Tibial nerve (tissue), 4 donors: ENCODE data around the gene TPPP2. TPM values are rescaled to one million over a fixed set of nuclear protein-coding genes. Genes with fewer than 3 reads are reported as not detected.

Source experiments
- DNase-seq, 2 donors: peaks; one replicate each; pipeline ENCODE4 v3.0.0-alpha.2; 2019; ENCODE audit warnings: low spot score in 2 of 2
- H3K27ac ChIP-seq, 4 donors: fragments of 200-600 bp; sonication (generic) in 3 of 4; one replicate each; pipeline ENCODE4 v1.5.1; 2017 to 2019; ENCODE audit warnings: mild to moderate bottlenecking in 1 of 4
- H3K27me3 ChIP-seq, 2 donors: fragments of 200-600 bp; sonication (generic) in 1 of 2; one replicate each; pipeline versions ENCODE4 v1.5.1 to v1.6.0; 2017 to 2019
- H3K36me3 ChIP-seq, 3 donors: fragments of 200-600 bp; sonication (generic); one replicate each; pipeline ENCODE4 v1.5.1; 2018 to 2019
- H3K4me1 ChIP-seq, 4 donors: fragments of 200-600 bp; sonication (generic) in 3 of 4; one replicate each; pipeline ENCODE4 v1.5.1; 2017 to 2019
- H3K4me3 ChIP-seq, 4 donors: fragments of 200-600 bp; sonication (generic) in 3 of 4; one replicate each; pipeline ENCODE4 v1.5.1; 2017 to 2019; ENCODE audit warnings: mild to moderate bottlenecking in 1 of 4, moderate library complexity in 1 of 4
- H3K9me3 ChIP-seq, 4 donors: fragments of 200-600 bp; sonication (generic) in 3 of 4; one replicate each; pipeline ENCODE4 v1.5.1; 2017 to 2019
- EP300 ChIP-seq, 2 donors: sonication (generic); formaldehyde crosslinking; IDR thresholded peaks; one replicate each; pipeline ENCODE4 v1.6.1; 2017; ENCODE audit warnings: antibody characterized with exemption in 2 of 2, mild to moderate bottlenecking in 1 of 2
- POLR2A ChIP-seq, 2 donors: fragments of 450-650 bp; IDR thresholded peaks; one replicate each; pipeline ENCODE4 v1.6.1; 2017; ENCODE audit warnings: antibody characterized with exemption in 2 of 2, mild to moderate bottlenecking in 2 of 2, moderate library complexity in 2 of 2
- WGBS, 2 donors: methylation state at CpG; one replicate each; pipeline ENCODE4 v1.1.5; 2018; 5-methylcytosine and 5-hydroxymethylcytosine counted together
- total RNA-seq, 4 donors: library from RNA; depleted of rRNA; stranded (reverse); fragments of >200 nt; gene quantifications; one replicate each; pipeline ENCODE4 v1.1.0, GENCODE V29; 2016
- TF ChIP-seq, protein P1 (sequence below), 5 experiments: fragments of 200-600 bp in 3 of 5; fragments of 450-650 bp in 2 of 5; sonication (generic) in 3 of 5; IDR thresholded peaks; one replicate each; pipeline ENCODE4 v1.5.1; 2016 to 2019; ENCODE audit warnings: antibody characterized with exemption in 5 of 5, mild to moderate bottlenecking in 3 of 5, moderate library complexity in 2 of 5

The TPPP2 gene
- total RNA-seq, 4 donors from 2014 or later, result not detected

DNA sequence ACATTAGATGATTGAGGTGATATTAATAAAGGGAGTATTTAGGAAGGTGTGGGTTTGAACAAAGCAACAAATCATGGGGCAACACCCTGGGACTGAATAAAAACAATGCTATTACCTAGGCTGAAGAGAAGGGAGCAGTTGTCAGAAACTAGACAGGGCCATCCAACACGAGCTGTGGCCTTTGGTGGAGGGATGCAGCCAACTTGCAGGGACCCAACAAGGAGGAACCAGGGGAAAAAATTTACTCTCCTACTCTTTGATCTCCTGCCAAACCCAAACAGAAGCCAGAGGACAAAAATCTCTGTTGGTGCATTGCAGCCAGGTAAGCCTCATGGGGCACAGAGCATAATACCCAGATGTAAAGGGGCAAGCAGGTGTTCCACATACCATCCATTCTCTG lies 18.9 kb upstream of the TPPP2 start:
- Histone ChIP-seq H3K27me3 (no peaks in the 10 kb centered on the region), H3K36me3 (peaks cover 0 to 2% (median 0%) of the 10 kb centered on the region in 3 donors), H3K9me3 (no peaks in the 10 kb centered on the region), H3K27ac (no peak overlapping the region), H3K4me3 (no peak overlapping the region), H3K4me1 (peaks cover 0 to 19% (median 4%) of the 10 kb centered on the region in 4 donors)
- TF ChIP-seq, protein P1, sequence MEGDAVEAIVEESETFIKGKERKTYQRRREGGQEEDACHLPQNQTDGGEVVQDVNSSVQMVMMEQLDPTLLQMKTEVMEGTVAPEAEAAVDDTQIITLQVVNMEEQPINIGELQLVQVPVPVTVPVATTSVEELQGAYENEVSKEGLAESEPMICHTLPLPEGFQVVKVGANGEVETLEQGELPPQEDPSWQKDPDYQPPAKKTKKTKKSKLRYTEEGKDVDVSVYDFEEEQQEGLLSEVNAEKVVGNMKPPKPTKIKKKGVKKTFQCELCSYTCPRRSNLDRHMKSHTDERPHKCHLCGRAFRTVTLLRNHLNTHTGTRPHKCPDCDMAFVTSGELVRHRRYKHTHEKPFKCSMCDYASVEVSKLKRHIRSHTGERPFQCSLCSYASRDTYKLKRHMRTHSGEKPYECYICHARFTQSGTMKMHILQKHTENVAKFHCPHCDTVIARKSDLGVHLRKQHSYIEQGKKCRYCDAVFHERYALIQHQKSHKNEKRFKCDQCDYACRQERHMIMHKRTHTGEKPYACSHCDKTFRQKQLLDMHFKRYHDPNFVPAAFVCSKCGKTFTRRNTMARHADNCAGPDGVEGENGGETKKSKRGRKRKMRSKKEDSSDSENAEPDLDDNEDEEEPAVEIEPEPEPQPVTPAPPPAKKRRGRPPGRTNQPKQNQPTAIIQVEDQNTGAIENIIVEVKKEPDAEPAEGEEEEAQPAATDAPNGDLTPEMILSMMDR (IDR thresholded peaks at IDR 0.05), result no peak
- TF ChIP-seq EP300 (IDR thresholded peaks at IDR 0.05) (no peak), POLR2A (IDR thresholded peaks at IDR 0.05) (no peak)
- no peak for DNase-seq
- 67 to 71% methylated on average over 1 of the region's 1 CpG for WGBS, 2 donors

DNA sequence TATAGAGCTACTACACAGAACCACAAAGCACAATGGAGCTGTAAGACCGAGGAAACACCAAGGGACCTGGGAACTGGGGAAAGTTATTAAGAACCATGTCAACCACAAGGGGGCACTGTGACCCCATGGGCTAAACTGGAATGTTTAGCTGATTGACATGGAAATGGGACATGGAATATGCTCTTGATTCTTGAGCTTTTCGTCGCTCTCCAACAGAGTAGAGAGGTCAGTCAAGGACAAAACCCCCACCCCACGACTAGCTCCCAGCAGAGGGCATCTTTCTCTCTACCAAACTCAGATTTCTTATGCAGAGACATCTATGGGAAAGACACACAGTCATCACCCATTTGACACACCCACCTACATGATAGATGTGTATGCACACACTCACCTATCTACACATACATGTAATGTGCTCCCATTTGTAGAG lies 15.2 kb upstream of the TPPP2 start:
- 0% methylated on average over 4 of the region's 4 CpGs for WGBS, 2 donors
- TF ChIP-seq, protein P1 (IDR thresholded peaks at IDR 0.05), result peak; percentile 90 to 97 (median 94)
- TF ChIP-seq EP300 (IDR thresholded peaks at IDR 0.05) (peak in 1 of 2 donors; percentile 72), POLR2A (IDR thresholded peaks at IDR 0.05) (peak in 1 of 2 donors; percentile 19)
- Histone ChIP-seq H3K9me3 (no peaks in the 10 kb centered on the region), H3K4me3 (no peak overlapping the region), H3K27ac (peak overlapping the region in 1 of 4 donors; percentile 61), H3K27me3 (no peaks in the 10 kb centered on the region), H3K36me3 (peaks cover 0 to 38% (median 0%) of the 10 kb centered on the region in 3 donors), H3K4me1 (peaks cover 0 to 50% (median 4%) of the 10 kb centered on the region in 4 donors)
- DNase-seq, result peak; percentile 78 to 95

DNA sequence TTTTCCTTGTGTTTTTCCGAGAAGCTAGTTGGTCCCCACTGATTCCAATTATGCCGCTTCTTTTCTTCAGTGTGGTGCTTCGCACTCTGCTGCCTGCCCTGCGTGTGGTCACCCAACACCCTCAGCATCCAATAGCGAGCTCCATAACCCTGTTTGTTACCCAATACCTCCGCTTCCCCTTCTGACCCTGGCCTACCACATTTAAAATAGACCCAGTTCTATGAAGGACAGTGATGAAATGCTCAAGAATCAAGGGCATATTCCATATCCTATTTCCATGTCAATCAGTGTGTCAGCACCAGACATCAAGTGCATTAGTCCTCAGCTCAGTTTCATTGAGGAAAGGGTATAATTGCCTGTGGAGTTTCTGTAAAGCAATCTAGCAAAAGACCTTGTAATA lies 14.7 kb upstream of the TPPP2 start:
- DNase-seq, result no peak
- WGBS, 2 donors, result 50 to 55% methylated on average over 6 of the region's 6 CpGs
- peaks cover 0 to 44% (median 2%) of the 10 kb centered on the region in 3 donors for H3K36me3 ChIP-seq
- TF ChIP-seq, protein P1 (IDR thresholded peaks at IDR 0.05), result no peak
- TF ChIP-seq POLR2A (IDR thresholded peaks at IDR 0.05) (no peak), EP300 (IDR thresholded peaks at IDR 0.05) (no peak)
- no peaks in the 10 kb centered on the region for H3K27me3 ChIP-seq
- peak overlapping the region in 2 of 4 donors; percentile 32 to 61 for H3K27ac ChIP-seq
- H3K9me3 ChIP-seq, result no peaks in the 10 kb centered on the region
- no peak overlapping the region for H3K4me3 ChIP-seq
- peaks cover 0 to 54% (median 4%) of the 10 kb centered on the region in 4 donors for H3K4me1 ChIP-seq

DNA sequence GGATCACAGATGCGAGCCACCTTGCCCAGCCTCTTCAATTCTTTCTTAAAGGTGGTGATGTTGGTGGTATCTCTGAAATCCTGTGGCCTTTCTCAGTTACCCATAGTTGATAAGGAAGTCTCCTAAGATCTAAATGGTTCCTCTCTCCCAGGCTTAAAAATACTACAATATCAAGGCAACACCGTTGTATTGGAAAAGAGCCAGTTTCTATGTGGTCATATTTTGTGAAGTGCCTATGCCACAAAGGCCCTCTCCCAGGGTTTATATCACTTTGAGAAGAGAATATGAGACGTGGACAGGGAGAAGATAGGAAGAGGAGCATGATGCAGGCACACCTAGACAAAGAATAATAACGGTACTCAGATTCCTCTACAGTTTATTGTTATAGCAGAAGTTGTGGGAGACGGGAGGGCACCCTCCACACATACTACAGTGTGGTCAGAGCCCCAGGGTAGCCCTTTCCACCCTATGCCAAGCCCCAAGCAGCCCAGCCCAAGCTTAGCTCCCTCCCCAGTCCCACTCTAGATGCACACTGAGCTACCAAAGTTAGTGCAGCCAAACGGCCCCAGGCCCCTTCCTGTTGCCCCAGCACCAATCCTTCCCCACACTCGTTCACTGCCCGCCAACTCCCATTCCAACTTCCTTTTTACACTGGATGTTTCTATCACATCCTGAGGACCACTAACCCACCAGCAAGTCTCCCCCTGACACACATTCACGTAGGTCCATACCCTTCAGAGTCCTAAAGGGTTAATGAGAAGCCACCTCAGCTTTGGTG lies 13.4 kb upstream of the TPPP2 start:
- Histone ChIP-seq H3K36me3 (peaks cover 0 to 56% (median 2%) of the 10 kb centered on the region in 3 donors), H3K9me3 (no peaks in the 10 kb centered on the region), H3K4me3 (no peak overlapping the region), H3K27me3 (no peaks in the 10 kb centered on the region), H3K4me1 (peaks cover 0 to 67% (median 7%) of the 10 kb centered on the region in 4 donors), H3K27ac (peak overlapping the region in 2 of 4 donors; percentile 24 to 41)
- 53 to 55% methylated on average over 9 of the region's 9 CpGs for WGBS, 2 donors
- TF ChIP-seq POLR2A (IDR thresholded peaks at IDR 0.05) (no peak), EP300 (IDR thresholded peaks at IDR 0.05) (no peak)
- TF ChIP-seq, protein P1 (IDR thresholded peaks at IDR 0.05), result no peak
- no peak for DNase-seq
